Bronchial epithelial cell (primary cell): Measurements from ENCODE around the gene PGM1. TPM values are rescaled to one million over a fixed set of nuclear protein-coding genes. Genes with fewer than 3 reads are reported as not detected.

Experiments used
- DNase-seq: peaks from one replicate; pipeline ENCODE4 v3.0.0-alpha.2; 2010; ENCODE audit warnings: low read depth
- FAIRE-seq: peaks from 2 replicates; lab custom pipeline; 2011; peaks lifted over from hg19 to GRCh38; lab: Jason Lieb, UNC
- H3K27me3 ChIP-seq: 2 replicates; pipeline ENCODE4 v1.5.1; 2011; ENCODE audit warnings: low read length; ENCODE audit not compliant: control insufficient read depth, insufficient read depth
- H3K36me3 ChIP-seq: 2 replicates; pipeline ENCODE4 v1.5.1; 2011; ENCODE audit warnings: low read length; ENCODE audit not compliant: control insufficient read depth, insufficient read depth
- H3K4me3 ChIP-seq: 2 replicates; pipeline ENCODE4 v1.5.1; 2011; ENCODE audit warnings: mild to moderate bottlenecking, low read depth, low read length, control low read depth
- total RNA-seq: library from RNA; depleted of rRNA; stranded (reverse); fragments of >200 nt; gene quantifications from 2 replicates; pipeline ENCODE4 v1.2.1, GENCODE V29; 2014
- TF ChIP-seq, protein P1 (sequence below): IDR thresholded peaks from 2 replicates; pipeline ENCODE4 v1.5.1; 2011; ENCODE audit warnings: mild to moderate bottlenecking, moderate library complexity, low read length, control low read depth, inconsistent platforms; ENCODE audit not compliant: insufficient read depth, severe bottlenecking

PGM1 gene
- total RNA-seq, 1 donor from 2014 or later = 69.2 TPM

GRCh38 chr1:63705078-63705477, 111.9 kb downstream of the PGM1 start:
- FAIRE-seq (no peak), DNase-seq (no peak)
- TF ChIP-seq, protein P1, sequence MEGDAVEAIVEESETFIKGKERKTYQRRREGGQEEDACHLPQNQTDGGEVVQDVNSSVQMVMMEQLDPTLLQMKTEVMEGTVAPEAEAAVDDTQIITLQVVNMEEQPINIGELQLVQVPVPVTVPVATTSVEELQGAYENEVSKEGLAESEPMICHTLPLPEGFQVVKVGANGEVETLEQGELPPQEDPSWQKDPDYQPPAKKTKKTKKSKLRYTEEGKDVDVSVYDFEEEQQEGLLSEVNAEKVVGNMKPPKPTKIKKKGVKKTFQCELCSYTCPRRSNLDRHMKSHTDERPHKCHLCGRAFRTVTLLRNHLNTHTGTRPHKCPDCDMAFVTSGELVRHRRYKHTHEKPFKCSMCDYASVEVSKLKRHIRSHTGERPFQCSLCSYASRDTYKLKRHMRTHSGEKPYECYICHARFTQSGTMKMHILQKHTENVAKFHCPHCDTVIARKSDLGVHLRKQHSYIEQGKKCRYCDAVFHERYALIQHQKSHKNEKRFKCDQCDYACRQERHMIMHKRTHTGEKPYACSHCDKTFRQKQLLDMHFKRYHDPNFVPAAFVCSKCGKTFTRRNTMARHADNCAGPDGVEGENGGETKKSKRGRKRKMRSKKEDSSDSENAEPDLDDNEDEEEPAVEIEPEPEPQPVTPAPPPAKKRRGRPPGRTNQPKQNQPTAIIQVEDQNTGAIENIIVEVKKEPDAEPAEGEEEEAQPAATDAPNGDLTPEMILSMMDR = no peak
- Histone ChIP-seq H3K27me3 (no peaks in the 10 kb centered on the region), H3K36me3 (no peaks in the 10 kb centered on the region), H3K4me3 (no peak overlapping the region)

- Histone ChIP-seq H3K27me3 (no peaks in the 10 kb centered on the region), H3K36me3 (no peaks in the 10 kb centered on the region), H3K4me3 (no peak overlapping the region)
- TF ChIP-seq, protein P1 = no peak
- FAIRE-seq (no peak), DNase-seq (no peak)
These were observed 116.1 kb downstream of the PGM1 start for GRCh38 chr1:63709267-63709828.

Other genes with a start within 250 kb of the PGM1 start
- 9.2 and 12.7 TPM in 2 replicates for gene ALG6, start 225.8 kb upstream of the PGM1 start, total RNA-seq
- gene ITGB3BP, start 70.2 kb upstream of the PGM1 start, total RNA-seq = 7.4 and 16.9 TPM in 2 replicates
- 3.2 and 4.4 TPM in 2 replicates for gene EFCAB7, start 69.9 kb upstream of the PGM1 start, total RNA-seq
- 0.26 and 0.51 TPM in 2 replicates for gene ROR1, start 180.6 kb downstream of the PGM1 start, total RNA-seq